H9 (cell line): ENCODE data around the gene CREB5. TPM values are rescaled to one million over a fixed set of nuclear protein-coding genes. Genes with fewer than 3 reads are reported as not detected.

Experiments
- DNase-seq: peaks from one replicate; pipeline ENCODE4 v3.0.0-alpha.2; 2017
- H2AFZ ChIP-seq: one replicate; pipeline ENCODE4 v1.6.1; 2013; ENCODE audit warnings: mild to moderate bottlenecking, low read length, control low read depth, moderate library complexity
- H2AK5ac ChIP-seq: 2 replicates; pipeline ENCODE4 v1.6.1; 2013; ENCODE audit warnings: low read length, control low read depth, mixed read lengths; ENCODE audit not compliant: insufficient read length
- H2BK120ac ChIP-seq: one replicate; pipeline ENCODE4 v1.6.1; 2013; ENCODE audit warnings: low read depth, mild to moderate bottlenecking, low read length, control low read depth, inconsistent platforms; ENCODE audit not compliant: poor library complexity, severe bottlenecking
- H2BK12ac ChIP-seq: 2 replicates; pipeline ENCODE4 v1.6.1; 2013; ENCODE audit warnings: low read length, control low read depth, mixed read lengths, low read depth; ENCODE audit not compliant: insufficient read length
- H2BK15ac ChIP-seq: 2 replicates; pipeline ENCODE4 v1.6.1; 2013; ENCODE audit warnings: low read depth, low read length, control low read depth
- H2BK20ac ChIP-seq: one replicate; pipeline ENCODE4 v1.6.1; 2013; ENCODE audit warnings: low read depth, mild to moderate bottlenecking, low read length, control low read depth, inconsistent platforms; ENCODE audit not compliant: poor library complexity, severe bottlenecking
- H2BK5ac ChIP-seq: 2 replicates; pipeline ENCODE4 v1.6.1; 2013; ENCODE audit warnings: low read length, control low read depth, mixed read lengths; ENCODE audit not compliant: insufficient read length
- H3K14ac ChIP-seq: 2 replicates; pipeline ENCODE4 v1.6.1; 2013; ENCODE audit warnings: low read length, control low read depth; ENCODE audit not compliant: insufficient read depth
- H3K18ac ChIP-seq: 2 replicates; pipeline ENCODE4 v1.6.1; 2013; ENCODE audit warnings: low read depth, mild to moderate bottlenecking, mixed read lengths, low read length, control low read depth; ENCODE audit not compliant: insufficient read length
- H3K23ac ChIP-seq: 2 replicates; pipeline ENCODE4 v1.6.1; 2013; ENCODE audit warnings: low read length, control low read depth, mixed read lengths, low read depth; ENCODE audit not compliant: insufficient read length
- H3K23me2 ChIP-seq: 2 replicates; pipeline ENCODE4 v1.6.1; 2013; ENCODE audit warnings: low read depth, mild to moderate bottlenecking, mixed read lengths, low read length, control low read depth; ENCODE audit not compliant: insufficient read length, poor library complexity, severe bottlenecking
- H3K27ac ChIP-seq: 2 replicates; pipeline ENCODE4 v1.5.1; 2013; ENCODE audit warnings: low read length, control low read depth, mixed read lengths, low read depth; ENCODE audit not compliant: insufficient read length
- H3K27me3 ChIP-seq: 2 replicates; pipeline ENCODE4 v1.6.1; 2013; ENCODE audit warnings: low read length, control low read depth, inconsistent platforms; ENCODE audit not compliant: insufficient read depth
- H3K4ac ChIP-seq: 2 replicates; pipeline ENCODE4 v1.6.1; 2013; ENCODE audit warnings: low read depth, mild to moderate bottlenecking, control low read depth, inconsistent platforms, low read length, moderate library complexity
- H3K4me1 ChIP-seq: 2 replicates; pipeline ENCODE4 v1.6.1; 2013; ENCODE audit warnings: low read length, control low read depth, inconsistent platforms; ENCODE audit not compliant: insufficient read depth
- H3K4me2 ChIP-seq: 2 replicates; pipeline ENCODE4 v1.6.1; 2013; ENCODE audit warnings: low read length, control low read depth, mixed read lengths; ENCODE audit not compliant: insufficient read length, insufficient read depth
- H3K56ac ChIP-seq: 2 replicates; pipeline ENCODE4 v1.6.1; 2013; ENCODE audit warnings: low read depth, mild to moderate bottlenecking, mixed read lengths, low read length, control low read depth; ENCODE audit not compliant: insufficient read length
- H3K79me1 ChIP-seq: 2 replicates; pipeline ENCODE4 v1.6.1; 2013; ENCODE audit warnings: low read depth, mild to moderate bottlenecking, moderate library complexity, low read length, control low read depth, inconsistent platforms; ENCODE audit not compliant: insufficient read depth, poor library complexity, severe bottlenecking
- H3K79me2 ChIP-seq: 2 replicates; pipeline ENCODE4 v1.6.1; 2013; ENCODE audit warnings: low read length, control low read depth, inconsistent platforms; ENCODE audit not compliant: insufficient read depth
- H3K9ac ChIP-seq: 2 replicates; pipeline ENCODE4 v1.6.1; 2013; ENCODE audit warnings: low read length, control low read depth, mixed read lengths; ENCODE audit not compliant: insufficient read length; ENCODE audit errors: extremely low read depth
- H3K9me3 ChIP-seq: one replicate; pipeline ENCODE4 v1.6.1; 2013; ENCODE audit warnings: low read depth, low read length, inconsistent platforms; ENCODE audit not compliant: control insufficient read depth
- H3T11ph ChIP-seq: one replicate; pipeline ENCODE4 v1.6.1; 2013; ENCODE audit warnings: mild to moderate bottlenecking, low read length, control low read depth, inconsistent platforms
- H4K20me1 ChIP-seq: one replicate; pipeline ENCODE4 v1.6.1; 2013; ENCODE audit not compliant: control insufficient read depth, insufficient read length, insufficient read depth
- H4K5ac ChIP-seq: 2 replicates; pipeline ENCODE4 v1.6.1; 2013; ENCODE audit warnings: low read depth, mild to moderate bottlenecking, mixed read lengths, low read length, control low read depth; ENCODE audit not compliant: insufficient read length
- H4K8ac ChIP-seq: replicated peaks from 2 replicates; pipeline ENCODE4 v1.6.1; 2013; ENCODE audit warnings: low read length, control low read depth, mixed read lengths, low read depth; ENCODE audit not compliant: insufficient read length
- H4K91ac ChIP-seq: 2 replicates; pipeline ENCODE4 v1.6.1; 2013; ENCODE audit warnings: low read depth, mild to moderate bottlenecking, moderate library complexity, mixed read lengths, low read length, control low read depth; ENCODE audit not compliant: insufficient read length
- H3K27ac Mint-ChIP-seq, 3 experiments: 2 replicates in 2 of 3; 3 replicates in 1 of 3; pipeline ENCODE4 v1.8.0; 2020 to 2021; ENCODE audit warnings: mixed read lengths in 3 of 3, mild to moderate bottlenecking in 1 of 3, moderate library complexity in 1 of 3
- H3K27me3 Mint-ChIP-seq: 2 replicates; pipeline ENCODE4 v1.8.0; 2021; ENCODE audit warnings: low read depth, mild to moderate bottlenecking, moderate library complexity, mixed read lengths
- H3K36me3 Mint-ChIP-seq, 3 experiments: 2 replicates in 2 of 3; 3 replicates in 1 of 3; pipeline ENCODE4 v1.8.0; 2020 to 2021; ENCODE audit warnings: low read depth in 3 of 3, mixed read lengths in 3 of 3; ENCODE audit not compliant: insufficient read depth in 1 of 3
- H3K4me1 Mint-ChIP-seq, 2 experiments: 2 replicates each; pipeline ENCODE4 v1.8.0; 2020; ENCODE audit warnings: mixed read lengths in 2 of 2
- H3K4me3 Mint-ChIP-seq, 2 experiments: 2 replicates in 1 of 2; 3 replicates in 1 of 2; pipeline ENCODE4 v1.8.0; 2020 to 2021; ENCODE audit warnings: mild to moderate bottlenecking in 2 of 2, mixed read lengths in 2 of 2, moderate library complexity in 1 of 2
- H3K9me3 Mint-ChIP-seq, 2 experiments: 2 replicates in 1 of 2; 3 replicates in 1 of 2; pipeline ENCODE4 v1.8.0; 2020; ENCODE audit warnings: mild to moderate bottlenecking in 2 of 2, mixed read lengths in 2 of 2, moderate library complexity in 1 of 2
- WGBS: extraction: QIAGEN DNeasy Blood & Tissue Kit; methylation state at CpG from one replicate; pipeline ENCODE4 v1.1.7; 2013; ENCODE audit warnings: missing lambda C conversion rate, low lambda C conversion rate, mixed read lengths; ENCODE audit not compliant: insufficient read length; ENCODE audit errors: extremely low coverage; 5-methylcytosine and 5-hydroxymethylcytosine counted together
- total RNA-seq: library from RNA; stranded (reverse); gene quantifications from 2 replicates; pipeline ENCODE4 v1.2.1, GENCODE V29; 2021
- TF ChIP-seq, protein P1 (sequence below): fragments of 200-600 bp; sonication (generic); conservative IDR thresholded peaks from 3 replicates; pipeline ENCODE4 v1.8.0; 2021; ENCODE audit warnings: antibody characterized with exemption, mild to moderate bottlenecking

The CREB5 gene
- total RNA-seq, 1 experiment from 2014 or later: 4.0 TPM

DNA sequence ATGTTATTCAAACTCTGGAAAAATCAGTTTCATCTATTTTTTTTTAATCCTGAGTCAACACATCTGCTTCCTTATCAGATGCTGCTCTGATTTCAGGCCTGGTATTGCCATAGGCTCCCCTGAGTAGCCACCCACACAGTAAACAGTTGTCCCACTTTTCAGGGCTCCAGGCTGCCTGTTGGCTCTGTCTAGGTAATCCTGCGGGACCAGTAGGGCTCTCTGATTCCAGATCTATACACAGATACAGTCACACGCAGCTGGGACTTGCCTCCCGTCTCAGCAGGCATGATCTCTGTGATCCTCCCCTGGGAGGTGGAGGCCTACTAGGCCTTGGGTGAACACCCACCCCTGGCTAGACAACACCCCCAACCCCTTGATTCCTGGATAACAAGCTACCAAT is 206.1 kb downstream of the CREB5 start:
- H3T11ph ChIP-seq: no peak overlapping the region
- no peaks in the 10 kb centered on the region for H3K23me2 ChIP-seq
- H4K91ac ChIP-seq: no peak overlapping the region
- TF ChIP-seq, protein P1, sequence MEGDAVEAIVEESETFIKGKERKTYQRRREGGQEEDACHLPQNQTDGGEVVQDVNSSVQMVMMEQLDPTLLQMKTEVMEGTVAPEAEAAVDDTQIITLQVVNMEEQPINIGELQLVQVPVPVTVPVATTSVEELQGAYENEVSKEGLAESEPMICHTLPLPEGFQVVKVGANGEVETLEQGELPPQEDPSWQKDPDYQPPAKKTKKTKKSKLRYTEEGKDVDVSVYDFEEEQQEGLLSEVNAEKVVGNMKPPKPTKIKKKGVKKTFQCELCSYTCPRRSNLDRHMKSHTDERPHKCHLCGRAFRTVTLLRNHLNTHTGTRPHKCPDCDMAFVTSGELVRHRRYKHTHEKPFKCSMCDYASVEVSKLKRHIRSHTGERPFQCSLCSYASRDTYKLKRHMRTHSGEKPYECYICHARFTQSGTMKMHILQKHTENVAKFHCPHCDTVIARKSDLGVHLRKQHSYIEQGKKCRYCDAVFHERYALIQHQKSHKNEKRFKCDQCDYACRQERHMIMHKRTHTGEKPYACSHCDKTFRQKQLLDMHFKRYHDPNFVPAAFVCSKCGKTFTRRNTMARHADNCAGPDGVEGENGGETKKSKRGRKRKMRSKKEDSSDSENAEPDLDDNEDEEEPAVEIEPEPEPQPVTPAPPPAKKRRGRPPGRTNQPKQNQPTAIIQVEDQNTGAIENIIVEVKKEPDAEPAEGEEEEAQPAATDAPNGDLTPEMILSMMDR: no peak
- H3K4me1 ChIP-seq: no peaks in the 10 kb centered on the region
- Mint-ChIP-seq H3K4me3 (no peak overlapping the region), H3K27me3 (no peaks in the 10 kb centered on the region), H3K36me3 (no peaks in the 10 kb centered on the region), H3K4me1 (no peaks in the 10 kb centered on the region), H3K9me3 (no peaks in the 10 kb centered on the region), H3K27ac (peak overlapping the region in 1 of 3 experiments; percentile 60; a peak in 1 of 7 replicates)
- no peak overlapping the region for H3K9ac ChIP-seq
- no peak overlapping the region for H2AK5ac ChIP-seq
- H3K27me3 ChIP-seq: no peaks in the 10 kb centered on the region
- no peak overlapping the region for H4K5ac ChIP-seq
- H2BK20ac ChIP-seq: no peak overlapping the region
- H2BK5ac ChIP-seq: no peak overlapping the region
- no peak overlapping the region; the same call in 1 of the 2 replicates for H3K14ac ChIP-seq
- no peak overlapping the region for H2BK15ac ChIP-seq
- no peak overlapping the region for H2BK120ac ChIP-seq
- no peak for DNase-seq
- no peak overlapping the region for H3K18ac ChIP-seq
- H3K9me3 ChIP-seq: no peaks in the 10 kb centered on the region
- H3K79me2 ChIP-seq: no peaks in the 10 kb centered on the region
- no peaks in the 10 kb centered on the region for H3K79me1 ChIP-seq
- no peak overlapping the region for H2BK12ac ChIP-seq
- no peak overlapping the region for H3K27ac ChIP-seq
- H3K4ac ChIP-seq: no peak overlapping the region
- no peaks in the 10 kb centered on the region for H4K20me1 ChIP-seq
- H3K56ac ChIP-seq: no peak overlapping the region
- H2AFZ ChIP-seq: no peak overlapping the region
- H4K8ac ChIP-seq: no peak overlapping the region
- WGBS: no CpG with 5 or more reads among the region's 3 CpGs
- H3K23ac ChIP-seq: no peak overlapping the region
- H3K4me2 ChIP-seq: no peak overlapping the region
